SK-N-SH treated with all-trans-retinoic acid at 6 μM for 48 hours (cell line): ENCODE results near the gene ABCC4.

Source experiments
- TF ChIP-seq, protein P1 (sequence below): fragments of 250-450 bp; sonication (Bioruptor Pico); IDR thresholded peaks from 2 replicates; pipeline ENCODE4 v1.8.0; 2020; ENCODE audit warnings: mild to moderate bottlenecking, moderate library complexity, borderline replicate concordance
- TF ChIP-seq, protein P2 (sequence below): fragments of 250-450 bp; sonication (Bioruptor Pico); IDR thresholded peaks from 2 replicates; pipeline ENCODE4 v1.5.1; 2020; ENCODE audit warnings: low read depth, mild to moderate bottlenecking, moderate library complexity

DNA sequence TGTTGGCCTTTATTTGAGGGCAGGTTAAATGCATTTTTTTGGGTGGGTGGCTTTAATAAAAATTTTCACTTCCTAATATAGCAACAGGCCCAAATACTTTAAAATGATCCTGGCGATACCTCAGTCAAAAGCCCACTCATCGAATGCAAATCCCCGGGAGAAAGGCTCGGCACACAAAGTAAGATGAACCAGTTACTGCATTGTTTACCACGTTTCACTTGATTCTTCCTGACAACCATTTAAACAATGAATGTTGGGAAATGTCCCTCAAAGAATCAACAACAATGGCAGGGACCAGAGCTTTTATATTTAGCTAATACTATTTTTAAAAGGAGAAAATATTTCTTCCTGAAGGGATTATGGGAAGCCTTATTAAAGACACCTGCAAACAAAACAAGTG is 187.7 kb downstream of the ABCC4 start:
- TF ChIP-seq, protein P1, sequence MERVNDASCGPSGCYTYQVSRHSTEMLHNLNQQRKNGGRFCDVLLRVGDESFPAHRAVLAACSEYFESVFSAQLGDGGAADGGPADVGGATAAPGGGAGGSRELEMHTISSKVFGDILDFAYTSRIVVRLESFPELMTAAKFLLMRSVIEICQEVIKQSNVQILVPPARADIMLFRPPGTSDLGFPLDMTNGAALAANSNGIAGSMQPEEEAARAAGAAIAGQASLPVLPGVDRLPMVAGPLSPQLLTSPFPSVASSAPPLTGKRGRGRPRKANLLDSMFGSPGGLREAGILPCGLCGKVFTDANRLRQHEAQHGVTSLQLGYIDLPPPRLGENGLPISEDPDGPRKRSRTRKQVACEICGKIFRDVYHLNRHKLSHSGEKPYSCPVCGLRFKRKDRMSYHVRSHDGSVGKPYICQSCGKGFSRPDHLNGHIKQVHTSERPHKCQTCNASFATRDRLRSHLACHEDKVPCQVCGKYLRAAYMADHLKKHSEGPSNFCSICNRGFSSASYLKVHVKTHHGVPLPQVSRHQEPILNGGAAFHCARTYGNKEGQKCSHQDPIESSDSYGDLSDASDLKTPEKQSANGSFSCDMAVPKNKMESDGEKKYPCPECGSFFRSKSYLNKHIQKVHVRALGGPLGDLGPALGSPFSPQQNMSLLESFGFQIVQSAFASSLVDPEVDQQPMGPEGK (CRISPR knock-in tag): no peak
- TF ChIP-seq, protein P2, sequence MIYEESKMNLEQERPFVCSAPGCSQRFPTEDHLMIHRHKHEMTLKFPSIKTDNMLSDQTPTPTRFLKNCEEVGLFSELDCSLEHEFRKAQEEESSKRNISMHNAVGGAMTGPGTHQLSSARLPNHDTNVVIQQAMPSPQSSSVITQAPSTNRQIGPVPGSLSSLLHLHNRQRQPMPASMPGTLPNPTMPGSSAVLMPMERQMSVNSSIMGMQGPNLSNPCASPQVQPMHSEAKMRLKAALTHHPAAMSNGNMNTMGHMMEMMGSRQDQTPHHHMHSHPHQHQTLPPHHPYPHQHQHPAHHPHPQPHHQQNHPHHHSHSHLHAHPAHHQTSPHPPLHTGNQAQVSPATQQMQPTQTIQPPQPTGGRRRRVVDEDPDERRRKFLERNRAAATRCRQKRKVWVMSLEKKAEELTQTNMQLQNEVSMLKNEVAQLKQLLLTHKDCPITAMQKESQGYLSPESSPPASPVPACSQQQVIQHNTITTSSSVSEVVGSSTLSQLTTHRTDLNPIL (CRISPR knock-in tag): no peak
